Heart left ventricle (tissue), 13 donors: ENCODE data around the gene KRTAP4-4.

Experiments
- CTCF ChIP-seq, 12 donors: fragments of 200-600 bp; sonication (generic) in 4 of 12; IDR thresholded peaks; one replicate each; pipeline versions ENCODE4 v1.5.0 to v1.8.0; 2018 to 2022; ENCODE audit warnings: antibody characterized with exemption in 12 of 12, mild to moderate bottlenecking in 5 of 12
- POLR2A ChIP-seq, 2 donors: fragments of 450-650 bp; IDR thresholded peaks; one replicate each; pipeline ENCODE4 v1.6.1; 2017; ENCODE audit warnings: antibody characterized with exemption in 2 of 2, mild to moderate bottlenecking in 2 of 2, moderate library complexity in 2 of 2
- donor health status: ischemic (EF 13 %, LVEDD 7.1; RV severe dilation, severe dysfunction).
- donor health status: DM: no; HTN: yes; CAD: no.
- donor health status: DM: no; HTN: no; CAD: no.
- donor health status: ischemic (EF 25% LVEDD 6.9; RV normal size, moderate dysfunction).
- donor health status: ischemic (EF 25% LVEDD 5.7; RV mildly dilated, moderate dysfunction).
- donor health status: ischemic (EF 35%, LVEDD 5.7; RV mildly dilated, moderate dysfunction).
- donor health status: nonischemic (EF 11% LVEDD 7.7; RV severe dilation, severe dysfunction).
- donor health status: DM: yes; HTN: yes; CAD: no.
- donor health status: PGD.
- donor health status: ischemic (EF 29% LVEDD 5.4; RV normal size, mild dysfunction).
- donor health status: nonischemic (EF 23%, LVEDD 6.1; RV moderate dilation, normal function).

DNA sequence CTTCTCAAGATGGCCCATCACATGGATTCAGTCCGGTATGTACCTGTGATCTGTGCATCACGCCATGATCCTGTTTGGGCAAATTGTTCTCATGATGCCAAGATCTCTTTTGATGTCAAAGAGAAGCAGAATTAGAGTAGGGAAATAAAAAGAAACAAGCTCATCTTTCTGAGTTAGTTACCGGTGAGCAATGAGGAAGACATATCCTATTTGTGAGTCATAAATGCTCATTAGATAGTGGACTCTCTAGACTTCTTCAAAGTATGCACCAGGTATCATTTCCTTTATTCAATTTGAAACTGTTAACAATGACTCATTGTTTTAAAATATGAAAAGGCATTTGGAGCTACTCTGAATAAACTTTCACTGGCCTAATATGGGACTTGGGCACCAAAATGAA is 28.6 kb downstream of the KRTAP4-4 start:
- no peak for TF ChIP-seq CTCF (IDR thresholded peaks at IDR 0.05)
- TF ChIP-seq POLR2A (IDR thresholded peaks at IDR 0.05) = no peak
